ENCODE data around the gene RPS24. TPM values are rescaled to one million over a fixed set of nuclear protein-coding genes. Genes with fewer than 3 reads are reported as not detected.

Gene RPS24
- total RNA-seq, 1 donor from 2014 or later: 2,388 TPM

Other genes starting within 250 kb of the RPS24 start
- 25.2 TPM for gene DLG5, start 107.1 kb upstream of the RPS24 start, total RNA-seq
- 14.2 TPM for gene POLR3A, start 4.3 kb upstream of the RPS24 start, total RNA-seq